ENCODE data around the gene ARHGEF37. TPM values are rescaled to one million over a fixed set of nuclear protein-coding genes. Genes with fewer than 3 reads are reported as not detected.

Gene ARHGEF37
- total and polyA plus RNA-seq, 4 donors = 0.71 to 6.1 (median 2.7) TPM

DNA sequence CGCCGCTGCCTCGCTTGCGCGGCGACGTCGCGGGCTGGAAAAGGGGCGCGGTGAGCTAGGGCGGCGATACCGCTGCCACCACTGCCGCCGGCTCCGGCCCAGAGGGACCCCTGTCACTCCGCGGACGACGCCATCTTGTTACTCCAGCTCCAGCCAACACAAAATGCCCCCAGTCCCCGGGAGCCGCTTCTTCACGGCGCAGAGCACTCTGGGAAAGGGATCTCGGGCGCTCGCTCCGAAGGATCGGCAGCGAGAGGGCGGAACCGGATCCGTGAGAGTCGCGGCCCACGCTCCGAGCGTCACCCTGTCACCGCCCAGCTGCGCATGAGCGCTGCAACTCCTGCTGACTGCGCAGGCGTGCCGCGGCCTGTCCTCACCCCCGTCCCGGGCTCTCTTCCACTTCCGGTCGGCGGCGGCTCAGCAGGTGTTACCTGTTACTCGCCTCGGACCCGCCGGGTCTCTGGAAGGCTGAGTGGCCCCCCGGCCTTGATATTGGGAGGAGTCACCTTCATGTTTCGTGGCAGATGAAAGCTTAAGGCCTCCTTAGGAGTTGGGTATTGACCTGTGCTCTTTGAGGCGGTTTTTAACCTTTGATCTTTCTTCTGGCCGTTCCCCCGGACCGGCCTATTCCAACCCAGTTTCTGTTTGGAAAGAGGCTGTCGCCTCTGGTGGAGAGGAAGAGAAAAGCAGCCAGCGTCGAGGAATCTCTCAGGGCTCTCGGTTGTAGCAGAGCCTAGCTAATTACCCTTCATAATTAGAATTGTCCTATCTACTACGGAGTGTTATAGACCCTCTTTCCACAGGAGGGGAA, 29.9 kb upstream of the ARHGEF37 start, which contains the start of gene CSNK1A1:
CSNK1A1 (minus strand) TSS at position 213 of the 811 bp plus-strand sequence. CDS start 475 bp downstream, outside the sequence.
- Histone ChIP-seq H3K4me1 (ENCODE audit: control insufficient read depth in 4 of 4, insufficient read depth in 4 of 4, low read length in 3 of 4) (peaks cover 5 to 33% (median 17%) of the 10 kb centered on the region in 4 donors), H3K36me3 (ENCODE audit: control insufficient read depth in 4 of 4, insufficient read depth in 3 of 4, low read depth in 1 of 4, low read length in 3 of 4) (peaks cover 0 to 9% (median 0%) of the 10 kb centered on the region in 4 donors), H3K4me3 (ENCODE audit: low read depth in 1 of 3, low read length in 3 of 3) (peak within 1 kb of the TSS; percentile 73 to 99 (median 96)), H3K27me3 (ENCODE audit: control insufficient read depth in 4 of 4, insufficient read depth in 4 of 4, low read length in 3 of 4) (no peaks in the 10 kb centered on the region), H3K9me3 (ENCODE audit: control insufficient read depth in 4 of 4, low read length in 3 of 4) (no peaks in the 10 kb centered on the region), H3K9ac (ENCODE audit: low read depth in 1 of 2, low read length in 2 of 2) (peak within 1 kb of the TSS; percentile 99 to 100), H3K27ac (ENCODE audit: low read depth in 1 of 2, low read length in 2 of 2) (peak within 1 kb of the TSS; percentile 94 to 95)
- peak; percentile 98 for DNase-seq (ENCODE audit: low spot score)
- under 1% methylated on average over 67 of the region's 67 CpGs for WGBS
- TF ChIP-seq EGR1 (IDR thresholded peaks at IDR 0.05; ENCODE audit: low read depth in 2 of 2) = peak; percentile 76 to 89
- peak; percentile 99 for TF ChIP-seq YY1 (IDR thresholded peaks at IDR 0.05)
- peak; percentile 78 to 80 for TF ChIP-seq RAD21 (IDR thresholded peaks at IDR 0.05)
- TF ChIP-seq HNF4A (conservative IDR thresholded peaks at IDR 0.05) = peak; percentile 75 to 79
- peak; percentile 63 for TF ChIP-seq SP1 (IDR thresholded peaks at IDR 0.05)
- TF ChIP-seq, protein P1, sequence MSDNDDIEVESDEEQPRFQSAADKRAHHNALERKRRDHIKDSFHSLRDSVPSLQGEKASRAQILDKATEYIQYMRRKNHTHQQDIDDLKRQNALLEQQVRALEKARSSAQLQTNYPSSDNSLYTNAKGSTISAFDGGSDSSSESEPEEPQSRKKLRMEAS (IDR thresholded peaks at IDR 0.05) = no peak
- TF ChIP-seq, protein P2, sequence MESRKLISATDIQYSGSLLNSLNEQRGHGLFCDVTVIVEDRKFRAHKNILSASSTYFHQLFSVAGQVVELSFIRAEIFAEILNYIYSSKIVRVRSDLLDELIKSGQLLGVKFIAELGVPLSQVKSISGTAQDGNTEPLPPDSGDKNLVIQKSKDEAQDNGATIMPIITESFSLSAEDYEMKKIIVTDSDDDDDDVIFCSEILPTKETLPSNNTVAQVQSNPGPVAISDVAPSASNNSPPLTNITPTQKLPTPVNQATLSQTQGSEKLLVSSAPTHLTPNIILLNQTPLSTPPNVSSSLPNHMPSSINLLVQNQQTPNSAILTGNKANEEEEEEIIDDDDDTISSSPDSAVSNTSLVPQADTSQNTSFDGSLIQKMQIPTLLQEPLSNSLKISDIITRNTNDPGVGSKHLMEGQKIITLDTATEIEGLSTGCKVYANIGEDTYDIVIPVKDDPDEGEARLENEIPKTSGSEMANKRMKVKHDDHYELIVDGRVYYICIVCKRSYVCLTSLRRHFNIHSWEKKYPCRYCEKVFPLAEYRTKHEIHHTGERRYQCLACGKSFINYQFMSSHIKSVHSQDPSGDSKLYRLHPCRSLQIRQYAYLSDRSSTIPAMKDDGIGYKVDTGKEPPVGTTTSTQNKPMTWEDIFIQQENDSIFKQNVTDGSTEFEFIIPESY (IDR thresholded peaks at IDR 0.05) = peak; percentile 68
- TF ChIP-seq TAF1 (conservative IDR thresholded peaks at IDR 0.05) = peak; percentile 93
- TF ChIP-seq RXRA (IDR thresholded peaks at IDR 0.05) = peak; percentile 63 to 70
- peak in 1 of 2 donors; percentile 35 for TF ChIP-seq JUND (IDR thresholded peaks at IDR 0.05)
- TF ChIP-seq, protein P3, sequence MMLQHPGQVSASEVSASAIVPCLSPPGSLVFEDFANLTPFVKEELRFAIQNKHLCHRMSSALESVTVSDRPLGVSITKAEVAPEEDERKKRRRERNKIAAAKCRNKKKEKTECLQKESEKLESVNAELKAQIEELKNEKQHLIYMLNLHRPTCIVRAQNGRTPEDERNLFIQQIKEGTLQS (IDR thresholded peaks at IDR 0.05) = no peak
- peak; percentile 75 to 91 for TF ChIP-seq GABPA (IDR thresholded peaks at IDR 0.05 in 1 of 2, conservative IDR thresholded peaks at IDR 0.05 in 1 of 2)
- TF ChIP-seq FOXA2 (IDR thresholded peaks at IDR 0.05) = no peak
- peak; percentile 99 for TF ChIP-seq NR2F2 (IDR thresholded peaks at IDR 0.05)
- TF ChIP-seq CTCF (IDR thresholded peaks at IDR 0.05; ENCODE audit: low read depth, low read length, missing input control) = peak; percentile 78
- TF ChIP-seq REST (IDR thresholded peaks at IDR 0.05) = peak; percentile 94
- peak; percentile 31 for TF ChIP-seq FOXA1 (IDR thresholded peaks at IDR 0.05)
- peak; percentile 5 for TF ChIP-seq HNF4G (IDR thresholded peaks at IDR 0.05)

Measured in liver (tissue), 9 donors.